ENCODE measurements around the gene RAB11FIP3.

The RAB11FIP3 gene

DNA sequence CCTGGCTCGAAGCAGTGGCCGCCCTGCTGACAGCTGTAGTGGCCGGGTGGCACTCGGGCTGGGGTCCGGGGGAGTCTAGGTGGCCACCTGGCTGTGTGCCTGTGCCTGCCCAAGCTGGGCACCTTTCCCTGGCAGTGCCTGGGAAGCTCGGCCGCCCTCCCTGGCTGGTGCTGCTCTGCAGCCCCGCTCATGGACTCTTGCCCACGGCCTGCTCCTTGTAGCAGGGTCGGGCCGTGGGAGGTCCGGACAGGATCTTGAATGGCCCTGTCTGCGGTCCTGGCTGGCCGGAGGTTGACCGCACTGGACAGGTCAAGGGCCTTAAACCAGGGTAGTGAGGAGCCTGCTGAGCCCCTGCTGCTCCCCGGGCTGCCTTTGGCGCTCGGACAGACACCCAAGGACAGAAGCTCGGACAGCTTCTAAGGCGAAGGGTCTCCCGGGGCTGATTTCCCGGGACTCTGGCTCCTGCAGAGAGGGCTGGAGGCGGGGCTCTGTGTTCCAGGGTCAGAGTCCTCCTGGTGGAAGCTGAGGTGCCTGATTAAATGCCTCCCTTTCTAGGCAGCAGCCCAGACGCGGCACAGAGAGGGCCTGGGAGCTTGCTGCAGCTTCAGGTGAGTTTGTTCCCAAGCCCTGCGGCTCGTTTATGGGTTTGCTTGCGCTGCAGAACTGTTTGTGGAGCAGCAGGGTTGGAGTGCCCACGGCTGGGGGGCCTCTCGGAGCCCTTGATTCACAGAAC is 108.1 kb downstream of the RAB11FIP3 start:
- DNase-seq (ENCODE audit: low spot score), result no peak

DNA sequence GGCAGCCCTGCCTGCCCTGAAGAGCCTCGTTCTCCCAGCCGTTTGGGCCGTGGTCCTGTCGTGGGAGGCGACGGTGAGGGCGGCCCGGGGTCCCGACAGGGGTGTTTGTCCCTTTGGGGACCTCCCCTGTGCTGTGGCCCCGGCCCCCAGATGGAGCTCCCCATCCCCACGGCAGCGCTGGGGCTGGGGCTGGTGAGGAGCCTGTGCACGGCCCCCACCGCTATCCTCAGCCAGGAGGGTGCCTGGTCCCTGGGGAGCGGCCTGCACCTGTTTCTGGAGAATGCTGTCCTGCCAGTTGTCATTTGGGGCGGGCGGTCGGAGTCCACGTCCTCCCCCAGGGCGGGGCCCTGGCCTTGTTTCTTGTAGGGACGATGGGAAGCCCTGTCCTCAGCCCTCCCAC is 108.7 kb downstream of the RAB11FIP3 start:
- DNase-seq (ENCODE audit: low spot score), result no peak

DNA sequence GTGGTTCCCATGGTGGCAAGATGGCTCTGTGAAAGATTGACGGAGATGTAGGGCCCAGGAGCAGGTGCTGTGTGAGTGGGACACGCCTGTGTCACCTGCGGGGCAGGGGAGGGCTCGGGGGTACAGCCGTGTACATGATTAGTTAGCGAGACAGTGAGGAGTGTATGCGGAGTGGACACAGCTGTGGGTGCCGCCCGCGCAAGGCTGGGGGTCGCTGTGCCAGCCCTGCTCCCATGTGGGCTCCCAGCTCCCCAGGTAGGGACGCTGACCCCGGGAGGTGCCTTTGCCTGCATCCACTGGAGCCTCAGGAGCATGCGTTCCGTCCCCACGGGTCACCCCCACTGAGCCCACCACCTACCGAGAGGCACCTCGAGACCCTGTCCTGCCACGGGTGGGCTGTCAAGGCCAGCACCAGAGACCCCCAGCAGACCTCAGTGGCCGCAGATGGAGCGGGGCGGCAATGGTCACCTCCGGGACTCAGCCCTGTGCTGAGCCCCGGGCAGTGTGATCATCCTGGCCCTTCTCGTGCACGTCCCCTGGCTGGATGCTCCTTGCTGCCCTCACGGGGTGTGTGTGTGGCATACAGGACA is 109.5 kb downstream of the RAB11FIP3 start:
- DNase-seq (ENCODE audit: low spot score), result no peak

DNA sequence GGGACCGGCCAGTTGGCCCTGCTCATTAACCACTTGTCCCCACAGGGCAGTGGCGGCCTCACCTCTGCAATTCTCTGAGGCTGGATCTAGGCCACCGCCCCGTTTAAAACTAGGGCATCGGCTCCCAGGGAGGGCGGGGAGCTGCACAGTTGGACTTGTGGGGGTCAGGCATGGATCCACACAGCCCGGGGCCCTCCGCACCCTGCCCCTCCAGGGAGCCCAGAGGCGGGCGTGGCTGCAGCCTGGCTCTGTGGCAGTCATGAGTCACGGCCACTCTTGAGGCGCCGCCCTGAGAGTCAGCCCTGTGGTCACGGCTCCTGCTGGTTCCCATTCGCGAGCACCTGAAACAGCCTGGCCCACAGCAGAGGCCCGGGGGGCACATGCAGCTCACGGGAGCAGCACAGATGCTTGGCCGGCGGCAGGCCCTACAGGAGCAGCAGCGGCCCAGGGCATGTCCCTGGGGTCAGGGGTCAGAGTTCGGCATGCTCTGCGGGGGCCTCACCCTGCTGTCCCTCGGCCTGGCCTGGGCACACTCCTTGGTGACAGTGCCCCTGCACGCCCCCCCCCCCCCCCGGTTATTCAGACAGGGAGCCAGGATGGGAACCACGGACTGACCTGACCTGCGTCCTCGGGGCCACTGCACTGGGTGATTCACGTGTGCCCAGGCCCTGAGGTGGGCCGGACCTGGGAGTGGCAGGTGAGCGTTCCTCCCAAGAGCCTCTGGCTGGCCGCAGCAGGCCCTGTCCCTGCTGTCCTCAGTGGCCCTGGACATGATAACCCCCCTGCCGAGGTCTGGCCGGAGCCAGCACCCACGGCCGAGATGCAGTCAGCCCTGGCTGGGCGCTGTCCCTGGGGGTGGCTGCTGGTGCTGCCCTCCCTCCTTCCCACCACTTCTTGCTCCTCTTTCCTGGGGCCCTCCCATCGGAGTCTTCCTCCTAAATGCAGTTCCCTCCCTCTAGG is 110.3 kb downstream of the RAB11FIP3 start:
- DNase-seq (ENCODE audit: low spot score), result peak; percentile 84

DNA sequence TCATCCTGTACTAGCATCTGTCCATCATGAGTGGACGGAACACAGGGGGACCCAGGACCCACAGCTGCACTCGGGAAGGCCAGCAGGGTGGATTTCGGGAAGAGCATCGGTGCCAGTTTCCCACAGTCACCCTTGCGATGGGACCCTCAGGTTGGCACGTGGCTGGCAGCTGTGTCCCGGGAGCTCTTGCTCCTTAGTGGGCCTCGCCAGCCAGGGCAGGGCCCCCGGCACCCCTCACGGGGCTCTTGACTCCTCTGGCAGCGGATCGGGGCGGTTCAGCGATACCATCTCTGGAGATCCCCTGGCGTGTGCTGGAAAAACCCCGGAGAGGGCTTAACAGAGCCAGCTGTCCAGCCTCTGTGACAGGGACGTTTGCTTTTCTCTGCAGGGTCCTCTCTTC is 111.3 kb downstream of the RAB11FIP3 start:
- no peak for DNase-seq (ENCODE audit: low spot score)

DNA sequence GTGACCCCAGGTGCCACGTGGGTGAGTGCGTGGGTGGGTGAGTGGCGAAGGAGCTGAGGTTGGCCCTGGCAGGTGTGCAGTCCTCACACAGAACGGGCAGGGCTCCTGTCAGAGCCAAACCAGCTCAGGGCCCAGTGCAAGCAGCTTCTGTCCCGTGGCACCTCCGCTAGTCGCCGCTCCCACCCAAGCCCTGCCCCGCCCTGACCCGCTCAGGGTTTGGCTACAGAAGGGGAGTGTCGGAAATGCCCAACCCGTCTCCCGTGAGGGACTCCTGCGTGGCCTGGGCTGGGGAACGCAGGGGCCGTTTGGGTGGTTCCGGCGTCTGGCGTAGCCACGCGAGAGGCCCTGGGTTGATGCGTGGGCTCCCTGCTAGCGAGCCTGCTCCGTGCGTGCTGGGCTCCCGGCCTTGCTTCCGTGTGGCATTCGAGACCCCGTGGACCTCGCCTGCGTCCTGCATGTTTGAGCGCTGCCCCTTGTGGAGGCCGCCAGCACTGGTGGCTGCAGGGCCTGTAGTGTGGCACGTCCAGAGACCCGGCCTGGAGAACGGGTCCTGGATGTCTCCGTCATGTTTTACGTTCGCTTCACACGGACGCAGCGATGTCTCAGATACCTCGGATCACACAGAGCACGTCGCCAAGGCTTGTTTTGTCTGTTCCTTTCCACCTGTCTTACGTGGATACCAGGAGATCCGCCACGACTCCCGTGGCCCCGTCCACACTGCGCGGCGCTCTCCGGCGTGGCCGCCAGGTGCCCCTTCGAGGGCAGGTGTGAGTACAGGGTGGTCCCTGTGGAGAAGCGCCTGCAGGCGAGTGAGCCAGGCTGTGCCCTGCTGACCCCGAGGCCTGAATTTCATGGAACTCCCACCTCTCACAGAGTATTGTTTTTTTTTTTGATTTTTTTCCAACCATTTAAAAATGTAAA is 112.2 kb downstream of the RAB11FIP3 start:
- DNase-seq (ENCODE audit: low spot score), result no peak

DNA sequence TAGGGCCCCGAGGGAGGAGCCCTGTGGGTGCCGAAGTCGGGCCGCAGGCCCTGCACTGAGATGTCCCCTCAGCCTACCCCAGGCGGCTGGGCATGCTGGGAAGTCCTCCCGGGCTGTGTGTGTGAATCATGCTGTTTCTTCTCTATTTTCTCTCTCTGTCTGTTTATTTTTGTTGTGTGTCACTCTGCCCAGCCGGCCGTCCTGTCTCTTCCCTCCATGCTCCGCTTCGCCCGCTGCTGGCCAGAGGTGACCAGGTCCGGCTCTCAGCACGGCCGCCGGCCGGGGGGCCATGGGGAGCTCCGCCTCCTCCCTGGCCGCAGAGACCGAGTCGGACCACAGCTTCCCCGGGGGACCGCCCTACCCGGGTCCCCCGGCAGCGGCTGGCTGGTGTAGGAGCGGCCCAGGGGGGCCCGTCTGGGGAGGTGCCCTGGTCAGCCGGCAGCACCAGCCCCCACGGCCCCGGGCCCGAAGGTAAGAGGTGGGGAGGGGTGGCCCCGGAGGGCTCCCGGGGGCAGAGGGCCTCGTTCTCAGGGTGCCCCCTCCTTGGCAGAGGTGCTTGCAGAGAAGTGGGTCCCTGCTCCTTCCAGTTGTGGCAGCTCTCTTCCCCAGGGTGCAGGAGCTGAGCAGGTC is 114.6 kb downstream of the RAB11FIP3 start:
- peak; percentile 93 for DNase-seq (ENCODE audit: low spot score)

DNA sequence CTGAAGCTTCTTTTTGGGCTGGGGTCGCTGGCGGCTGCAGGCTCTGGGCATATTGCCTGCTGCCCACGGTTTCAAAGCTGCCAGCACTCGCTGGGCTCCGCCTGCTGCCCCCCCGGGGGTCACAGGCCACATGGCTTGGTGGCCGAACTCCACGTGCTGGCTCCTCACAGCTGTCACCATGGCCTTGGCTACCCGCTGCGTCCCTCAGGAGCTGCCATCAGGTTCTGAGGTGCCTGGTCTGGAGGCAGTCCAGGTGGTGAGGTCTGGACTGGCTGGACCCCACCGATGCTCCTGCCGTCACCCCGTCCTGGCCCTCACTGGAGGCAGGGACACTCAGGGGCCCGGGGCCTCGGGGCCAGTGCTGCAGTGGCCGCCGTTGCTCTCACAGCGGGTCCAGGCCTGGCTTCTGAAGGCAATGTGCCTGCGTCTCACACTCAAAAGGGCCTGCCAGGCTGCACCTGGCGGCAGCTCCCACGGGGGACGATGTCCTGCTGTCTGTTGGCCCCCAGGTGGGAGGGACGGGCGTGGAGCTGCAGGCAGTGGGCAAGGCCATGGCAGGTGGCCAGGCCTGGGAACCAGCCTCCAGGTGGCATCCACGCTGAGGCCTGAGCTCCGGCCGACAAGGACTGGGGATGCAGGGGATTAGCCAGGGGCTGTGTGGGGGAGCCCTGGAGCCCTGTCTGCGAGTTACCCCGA is 115.3 kb downstream of the RAB11FIP3 start:
- DNase-seq (ENCODE audit: low spot score), result no peak

DNA sequence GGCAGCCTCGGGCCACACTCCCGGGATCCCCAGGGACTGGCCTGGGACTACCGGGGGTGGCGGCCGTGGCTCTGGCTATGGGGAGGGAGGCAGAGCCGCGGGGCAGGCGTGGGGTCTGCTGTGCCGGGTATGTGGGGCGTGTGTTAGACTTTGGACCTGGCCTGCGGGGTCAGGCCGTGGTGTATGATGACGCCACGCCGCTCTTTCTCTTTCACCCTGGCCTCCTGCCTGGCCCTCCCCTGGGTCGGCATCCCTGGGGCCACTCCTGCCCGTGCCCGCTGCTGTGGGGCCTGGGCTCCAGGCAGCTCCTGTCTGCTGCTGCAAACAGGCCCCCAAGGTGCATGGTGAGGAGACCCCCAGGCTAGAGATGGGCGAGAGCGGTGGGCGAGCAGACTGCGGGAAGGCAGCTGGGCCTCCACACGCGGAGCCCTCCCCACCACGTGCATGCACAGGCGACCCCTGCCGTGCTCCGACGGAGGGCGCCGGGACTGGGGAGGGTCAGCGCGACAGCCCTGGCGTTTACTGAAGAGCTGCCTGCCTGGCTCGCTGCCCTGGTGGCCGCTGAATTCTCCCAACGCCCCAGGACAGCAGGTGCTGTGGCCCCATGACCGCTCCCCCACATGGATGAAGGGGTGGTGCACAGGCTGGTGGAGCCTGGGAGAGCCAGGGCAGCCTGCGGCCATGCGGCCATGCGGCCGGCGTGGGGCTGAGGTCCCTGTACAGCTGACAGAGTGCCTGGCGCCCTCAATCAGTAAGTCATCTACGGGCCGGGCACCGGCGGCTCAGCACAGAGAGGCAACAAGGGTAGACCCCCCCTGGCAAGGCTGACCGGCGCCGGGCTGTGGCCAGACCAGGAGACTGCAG is 118.1 kb downstream of the RAB11FIP3 start:
- no peak for DNase-seq (ENCODE audit: low spot score)

DNA sequence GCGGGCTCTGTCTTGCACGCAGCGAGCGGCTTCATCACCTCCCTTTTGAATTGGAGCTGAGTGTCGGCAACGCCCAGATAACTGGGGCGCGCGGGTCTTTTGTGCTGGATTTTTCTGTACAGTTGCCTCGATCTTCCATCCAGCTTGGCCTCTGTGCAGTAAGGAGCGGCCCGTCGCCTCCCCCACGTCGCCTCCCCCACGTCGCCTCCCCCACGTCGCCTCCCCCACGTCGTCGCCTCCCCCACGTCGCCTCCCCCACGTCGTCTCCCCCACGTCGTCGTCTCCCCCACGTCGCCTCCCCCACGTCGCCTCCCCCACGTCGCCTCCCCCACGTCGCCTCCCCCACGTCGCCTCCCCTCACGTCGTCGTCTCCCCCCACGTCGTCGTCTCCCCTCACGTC is 119.1 kb downstream of the RAB11FIP3 start:
- DNase-seq (ENCODE audit: low spot score), result no peak

DNA sequence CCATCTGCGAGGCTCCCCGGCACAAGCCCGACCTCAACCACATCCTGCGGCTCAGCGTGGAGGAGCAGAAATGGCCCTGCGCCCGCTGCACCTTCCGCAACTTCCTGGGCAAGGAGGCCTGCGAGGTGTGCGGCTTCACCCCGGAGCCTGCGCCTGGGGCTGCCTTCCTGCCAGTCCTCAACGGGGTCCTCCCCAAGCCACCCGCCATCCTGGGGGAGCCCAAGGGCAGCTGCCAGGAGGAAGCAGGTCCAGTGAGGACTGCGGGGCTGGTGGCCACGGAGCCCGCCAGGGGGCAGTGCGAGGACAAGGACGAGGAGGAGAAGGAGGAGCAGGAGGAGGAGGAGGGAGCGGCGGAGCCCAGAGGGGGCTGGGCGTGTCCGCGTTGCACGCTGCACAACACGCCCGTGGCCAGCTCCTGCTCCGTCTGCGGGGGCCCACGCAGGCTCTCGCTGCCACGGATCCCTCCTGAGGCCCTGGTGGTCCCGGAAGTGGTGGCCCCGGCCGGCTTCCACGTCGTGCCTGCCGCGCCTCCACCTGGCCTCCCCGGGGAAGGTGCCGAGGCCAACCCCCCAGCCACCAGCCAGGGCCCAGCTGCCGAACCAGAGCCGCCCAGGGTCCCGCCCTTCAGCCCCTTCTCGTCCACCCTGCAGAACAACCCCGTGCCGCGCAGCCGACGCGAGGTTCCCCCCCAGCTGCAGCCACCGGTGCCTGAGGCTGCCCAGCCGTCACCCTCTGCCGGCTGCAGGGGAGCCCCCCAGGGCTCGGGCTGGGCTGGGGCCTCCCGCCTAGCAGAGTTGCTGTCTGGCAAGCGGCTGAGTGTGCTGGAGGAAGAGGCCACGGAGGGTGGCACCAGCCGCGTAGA is 121.7 kb downstream of the RAB11FIP3 start:
- no peak for DNase-seq (ENCODE audit: low spot score)

DNA sequence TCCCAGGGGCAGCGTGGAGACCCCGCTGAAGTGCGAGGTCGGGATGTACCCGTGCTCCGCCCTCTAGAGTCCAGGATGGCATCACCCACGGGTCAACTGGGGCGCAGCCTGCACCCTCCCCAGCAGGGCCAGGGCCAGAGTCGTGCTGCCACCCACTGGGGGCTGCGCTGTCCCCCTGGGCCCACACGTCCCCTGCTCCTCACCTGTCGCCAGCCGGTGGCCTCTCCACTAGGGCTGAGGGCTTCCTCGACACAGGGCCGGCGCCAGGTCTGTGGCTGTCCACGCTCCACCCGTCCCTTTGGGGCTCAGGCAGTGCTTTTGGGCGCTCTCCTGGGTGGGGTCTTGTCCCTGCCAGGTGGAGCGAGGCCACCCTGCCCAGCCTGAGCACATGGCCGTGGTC is 123.1 kb downstream of the RAB11FIP3 start:
- DNase-seq (ENCODE audit: low spot score), result no peak

DNA sequence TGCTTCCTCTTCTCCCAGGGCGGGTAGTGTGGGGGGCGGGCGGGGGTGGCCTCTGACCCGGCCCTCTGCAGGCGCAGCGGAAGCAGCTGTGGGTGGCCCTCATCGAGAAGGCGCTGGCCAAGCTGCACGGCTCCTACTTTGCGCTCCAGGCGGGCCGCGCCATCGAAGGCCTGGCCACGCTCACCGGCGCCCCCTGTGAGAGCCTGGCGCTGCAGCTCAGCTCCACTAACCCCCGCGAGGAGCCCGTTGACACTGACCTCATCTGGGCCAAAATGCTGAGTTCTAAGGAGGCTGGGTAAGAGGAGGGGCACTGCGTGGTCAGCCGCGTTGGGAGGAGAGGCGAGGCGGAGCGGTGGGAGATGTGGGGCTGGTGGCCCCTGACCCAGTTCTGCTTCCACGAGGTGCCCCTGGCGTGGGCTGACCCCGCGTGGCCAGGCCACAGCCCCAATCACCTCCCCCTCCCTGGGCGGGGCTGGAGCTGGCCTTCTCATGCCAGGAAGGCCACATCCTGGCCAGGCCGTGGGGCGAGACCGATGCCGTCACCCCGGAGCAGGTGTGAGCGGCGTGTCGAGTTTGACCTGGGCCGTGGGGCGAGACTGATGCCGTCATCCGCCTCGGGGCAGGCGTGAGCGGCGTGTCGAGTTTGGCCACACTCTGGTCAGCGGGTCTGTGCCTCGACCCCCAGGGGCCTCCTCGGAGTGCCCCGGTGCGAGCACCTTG is 124.3 kb downstream of the RAB11FIP3 start:
- no peak for DNase-seq (ENCODE audit: low spot score)

DNA sequence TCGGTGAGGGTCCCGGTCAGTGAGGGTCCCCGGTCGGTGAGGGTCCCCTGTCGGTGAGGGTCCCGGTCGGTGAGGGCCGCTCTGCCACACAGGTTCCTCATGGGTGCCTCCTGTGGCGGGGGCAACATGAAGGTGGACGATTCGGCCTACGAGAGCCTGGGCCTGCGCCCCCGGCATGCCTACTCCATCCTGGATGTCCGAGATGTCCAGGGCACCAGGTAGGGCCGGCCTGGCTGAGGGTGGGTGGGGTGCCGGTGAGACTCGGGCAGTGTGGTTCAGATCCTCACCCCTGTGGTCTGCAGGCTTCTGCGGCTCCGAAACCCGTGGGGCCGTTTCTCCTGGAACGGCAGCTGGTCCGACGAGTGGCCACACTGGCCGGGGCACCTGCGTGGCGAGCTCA is 125.8 kb downstream of the RAB11FIP3 start:
- no peak for DNase-seq (ENCODE audit: low spot score)

DNA sequence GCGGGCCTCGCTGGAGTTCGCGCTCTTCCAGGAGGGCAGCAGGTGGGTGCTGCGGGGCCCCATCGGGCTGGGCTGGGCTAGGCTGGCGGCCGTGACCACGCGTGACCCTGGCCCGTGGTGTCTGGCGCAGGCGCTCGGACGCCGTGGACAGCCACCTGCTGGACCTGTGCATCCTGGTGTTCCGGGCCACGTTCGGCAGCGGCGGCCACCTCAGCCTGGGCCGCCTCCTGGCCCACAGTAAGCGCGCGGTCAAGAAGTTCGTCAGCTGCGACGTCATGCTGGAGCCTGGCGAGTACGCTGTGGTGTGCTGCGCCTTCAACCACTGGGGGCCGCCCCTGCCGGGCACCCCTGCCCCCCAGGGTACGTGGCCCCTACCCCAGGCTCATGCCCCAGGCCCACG is 126.7 kb downstream of the RAB11FIP3 start:
- DNase-seq (ENCODE audit: low spot score), result no peak

DNA sequence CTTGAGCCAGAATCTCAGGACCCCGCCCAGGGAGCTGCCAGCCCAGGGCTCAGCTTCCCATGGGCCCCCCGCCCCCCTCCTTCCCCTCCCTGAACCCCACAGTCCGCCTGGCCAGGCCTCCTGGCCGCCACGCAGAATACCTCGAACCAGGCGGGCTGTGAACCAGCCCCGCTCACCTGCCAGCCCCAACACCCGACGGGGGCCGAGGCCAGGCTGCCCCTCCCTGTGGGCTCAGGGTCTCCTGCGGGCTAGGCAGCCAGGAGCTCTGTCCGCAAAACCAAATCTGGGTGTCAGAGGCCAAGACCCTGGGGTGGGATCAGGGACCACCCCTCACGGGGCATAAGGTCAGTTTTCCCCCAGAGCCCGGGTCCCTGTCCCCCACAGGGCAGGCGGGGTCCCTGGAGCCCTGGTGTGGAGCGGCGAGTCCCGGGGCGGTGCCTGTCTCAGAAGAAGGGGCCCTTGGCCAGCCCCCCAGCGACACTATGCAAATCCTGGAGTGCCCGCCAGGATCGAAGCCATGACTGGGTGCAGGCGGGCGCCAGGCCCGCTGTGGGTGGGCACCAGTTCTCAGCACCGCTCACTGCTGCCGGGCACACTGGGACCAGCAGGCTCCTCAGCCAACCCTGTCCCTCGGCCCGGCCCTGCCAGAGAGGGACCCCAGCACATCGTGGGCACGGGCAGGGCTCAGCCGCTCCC is 128.3 kb downstream of the RAB11FIP3 start:
- DNase-seq (ENCODE audit: low spot score), result no peak

DNA sequence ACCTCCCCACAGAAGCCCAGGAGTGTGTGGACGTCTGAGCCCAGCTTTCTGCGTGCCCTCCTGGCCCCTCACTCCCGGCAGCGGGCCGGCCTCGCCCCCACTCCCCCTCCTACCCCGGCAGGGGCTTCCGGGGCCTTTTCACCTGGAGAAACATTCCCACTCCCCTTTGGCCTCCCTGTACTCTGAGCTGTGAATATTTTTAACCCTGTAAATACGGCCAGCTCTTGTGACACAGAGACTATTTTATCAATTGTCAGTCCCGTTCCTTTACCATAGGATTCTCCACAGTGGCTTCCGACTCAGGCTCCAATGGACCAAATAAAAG is 128.8 kb downstream of the RAB11FIP3 start:
- no peak for DNase-seq (ENCODE audit: low spot score)

Measured in AG08396 (cell line).